WTC11 (cell line): ENCODE data around the gene PPP5C.

Experiments
- NR3C1 ChIP-seq: sonication (generic); formaldehyde crosslinking; conservative IDR thresholded peaks from 2 replicates; pipeline ENCODE4 v1.8.1; 2023; ENCODE audit warnings: low read depth, mild to moderate bottlenecking, missing genetic modification reagents
- SMAD3 ChIP-seq: sonication (generic); formaldehyde crosslinking; IDR thresholded peaks from 2 replicates; pipeline ENCODE4 v1.8.0; 2022; ENCODE audit warnings: missing genetic modification reagents, mild to moderate bottlenecking, borderline replicate concordance
- TF ChIP-seq, protein P1 (sequence below): fragments of 200-600 bp; IDR thresholded peaks from 2 replicates; pipeline ENCODE4 v1.8.0; 2022; ENCODE audit warnings: antibody characterized with exemption

DNA sequence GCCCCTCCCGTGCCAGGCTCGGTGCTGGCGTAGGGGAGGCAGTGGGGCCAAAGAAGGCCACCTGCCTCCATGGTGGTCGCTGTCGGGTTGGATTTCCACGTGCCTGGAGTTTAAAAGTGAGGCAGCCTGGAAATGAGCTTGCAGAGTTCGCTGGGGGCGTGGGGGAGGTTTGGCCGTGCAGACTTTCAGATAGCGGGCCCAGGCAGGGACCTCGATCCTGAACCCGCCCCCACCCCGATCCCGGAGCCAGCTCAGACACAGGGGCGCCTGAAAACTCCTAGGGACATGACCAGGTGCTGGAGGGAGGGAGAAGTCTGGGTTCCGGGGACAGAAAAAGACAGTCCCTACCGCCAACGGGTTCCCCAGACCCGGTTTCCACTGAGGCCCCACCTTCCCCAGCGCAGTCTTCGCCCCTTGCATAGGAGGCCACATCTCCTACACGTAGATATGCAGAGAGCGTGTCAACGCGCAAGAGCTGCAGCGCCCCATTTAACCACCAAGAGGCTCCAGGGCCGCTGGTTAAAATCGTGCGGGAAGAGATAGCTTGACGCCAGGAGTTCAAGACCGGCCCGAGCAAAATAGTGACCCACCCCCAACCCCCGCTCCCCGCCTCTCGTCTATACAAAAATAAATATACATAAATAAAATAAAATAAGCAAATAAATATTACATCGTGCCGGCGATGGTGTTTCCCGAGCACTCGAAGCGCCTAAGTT lies 58.0 kb downstream of the PPP5C start:
- no peak for TF ChIP-seq SMAD3 (CRISPR knock-in tag)
- TF ChIP-seq, protein P1, sequence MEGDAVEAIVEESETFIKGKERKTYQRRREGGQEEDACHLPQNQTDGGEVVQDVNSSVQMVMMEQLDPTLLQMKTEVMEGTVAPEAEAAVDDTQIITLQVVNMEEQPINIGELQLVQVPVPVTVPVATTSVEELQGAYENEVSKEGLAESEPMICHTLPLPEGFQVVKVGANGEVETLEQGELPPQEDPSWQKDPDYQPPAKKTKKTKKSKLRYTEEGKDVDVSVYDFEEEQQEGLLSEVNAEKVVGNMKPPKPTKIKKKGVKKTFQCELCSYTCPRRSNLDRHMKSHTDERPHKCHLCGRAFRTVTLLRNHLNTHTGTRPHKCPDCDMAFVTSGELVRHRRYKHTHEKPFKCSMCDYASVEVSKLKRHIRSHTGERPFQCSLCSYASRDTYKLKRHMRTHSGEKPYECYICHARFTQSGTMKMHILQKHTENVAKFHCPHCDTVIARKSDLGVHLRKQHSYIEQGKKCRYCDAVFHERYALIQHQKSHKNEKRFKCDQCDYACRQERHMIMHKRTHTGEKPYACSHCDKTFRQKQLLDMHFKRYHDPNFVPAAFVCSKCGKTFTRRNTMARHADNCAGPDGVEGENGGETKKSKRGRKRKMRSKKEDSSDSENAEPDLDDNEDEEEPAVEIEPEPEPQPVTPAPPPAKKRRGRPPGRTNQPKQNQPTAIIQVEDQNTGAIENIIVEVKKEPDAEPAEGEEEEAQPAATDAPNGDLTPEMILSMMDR, result 0 out of 2 replicates have a peak, but pooled peaks have one; percentile 2
- no peak for TF ChIP-seq NR3C1 (CRISPR knock-in tag)
